K562 (cell line): ENCODE results near the gene DOCK3. TPM values are rescaled to one million over a fixed set of nuclear protein-coding genes. Genes with fewer than 3 reads are reported as not detected.

Source experiments
- ATAC-seq: fragments of 200-7000 bp; cut with Tn5 transposase; 3 replicates; pipeline ENCODE4 v1.9.1; 2020; ENCODE audit warnings: moderate library complexity
- BruUV-seq: library from RNA; stranded (reverse); fragments of 400-500 nt; replicated peaks from 2 replicates; lab custom pipeline; 2021; lab: Mats Ljungman, UMichigan
- CTCF ChIA-PET: fragments of 300-600 bp; formaldehyde crosslinking; extraction: SDS; loops from one replicate; lab custom pipeline; 2021; ENCODE audit warnings: low intra/inter-chr PET ratio; lab: Yijun Ruan, JAX
- POLR2A ChIA-PET: fragments of 300-600, 350-650 bp; sonication (Branson Sonifier 250); formaldehyde crosslinking; extraction: SDS; loops from one replicate; lab custom pipeline; 2021; ENCODE audit warnings: antibody characterized with exemption, inconsistent platforms; lab: Yijun Ruan, JAX
- DNase-seq, 4 experiments: peaks; one replicate each; pipeline versions ENCODE4 v3.0.0 to v3.0.0-alpha.2; 2011 to 2018; ENCODE audit warnings: low spot score in 3 of 4, mixed read lengths in 3 of 4; ENCODE audit errors: extremely low read depth in 1 of 4
- FAIRE-seq: peaks from 2 replicates; lab custom pipeline; 2011; peaks lifted over from hg19 to GRCh38; lab: Jason Lieb, UNC
- H2AFZ ChIP-seq: 2 replicates; pipeline ENCODE4 v1.6.0; 2011; ENCODE audit warnings: low read depth, low read length, control low read depth, inconsistent platforms
- H3K27ac ChIP-seq: fragments of 200-600 bp; 3 replicates; pipeline ENCODE4 v1.8.0; 2011; ENCODE audit warnings: low read depth, mild to moderate bottlenecking, control low read depth, inconsistent platforms, low read length, moderate library complexity, mixed read lengths; ENCODE audit errors: extremely low read depth
- H3K27me3 ChIP-seq, 2 experiments: fragments of 300-600 bp in 1 of 2; 2 replicates in 1 of 2; 3 replicates in 1 of 2; pipeline versions ENCODE4 v1.6.0 to v1.8.0; 2011; ENCODE audit warnings: inconsistent platforms in 2 of 2, low read length in 2 of 2, mild to moderate bottlenecking in 1 of 2, mixed read lengths in 1 of 2, moderate library complexity in 1 of 2; ENCODE audit not compliant: control insufficient read depth in 2 of 2, insufficient read depth in 2 of 2
- H3K36me3 ChIP-seq: fragments of 300-600 bp; 3 replicates; pipeline ENCODE4 v1.8.0; 2011; ENCODE audit warnings: mild to moderate bottlenecking, low read length, inconsistent platforms; ENCODE audit not compliant: control insufficient read depth, insufficient read depth
- H3K4me1 ChIP-seq, 2 experiments: fragments of 200-600 bp in 1 of 2; replicated peaks in 1 of 2; 2 replicates in 1 of 2; 3 replicates in 1 of 2; pipeline versions ENCODE4 v1.5.1 to v1.8.0; 2011; ENCODE audit warnings: inconsistent platforms in 2 of 2, low read length in 2 of 2, mild to moderate bottlenecking in 1 of 2, mixed read lengths in 1 of 2, moderate library complexity in 1 of 2; ENCODE audit not compliant: control insufficient read depth in 2 of 2, insufficient read depth in 2 of 2
- H3K4me2 ChIP-seq: 2 replicates; pipeline ENCODE4 v1.6.1; 2011; ENCODE audit warnings: low read length, control low read depth, inconsistent platforms, mixed read lengths; ENCODE audit not compliant: insufficient read depth
- H3K4me3 ChIP-seq: fragments of 200-600 bp; sonication (generic), shearing (Covaris generic); 2 replicates; pipeline ENCODE4 v1.5.1; 2016; ENCODE audit warnings: control low read depth, inconsistent platforms
- H3K79me2 ChIP-seq: fragments of 200-600 bp; 3 replicates; pipeline ENCODE4 v1.8.0; 2011; ENCODE audit warnings: low read length, inconsistent platforms; ENCODE audit not compliant: control insufficient read depth, insufficient read depth
- H3K9ac ChIP-seq, 2 experiments: 2 replicates each; pipeline versions ENCODE4 v1.6.0 to v1.6.1; 2011; ENCODE audit warnings: low read depth in 2 of 2, low read length in 2 of 2, control low read depth in 1 of 2, inconsistent platforms in 1 of 2, mild to moderate bottlenecking in 1 of 2, mixed read lengths in 1 of 2; ENCODE audit not compliant: insufficient read depth in 1 of 2
- H3K9me1 ChIP-seq: one replicate; pipeline ENCODE4 v1.6.0; 2011; ENCODE audit warnings: inconsistent platforms, mild to moderate bottlenecking, low read length, moderate library complexity; ENCODE audit not compliant: control insufficient read depth, insufficient read depth
- H3K9me3 ChIP-seq: replicated peaks from 2 replicates; pipeline ENCODE4 v1.5.1; 2011; ENCODE audit warnings: low read depth, low read length, inconsistent platforms; ENCODE audit not compliant: control insufficient read depth, insufficient read depth
- H4K20me1 ChIP-seq: replicated peaks from 2 replicates; pipeline ENCODE4 v1.6.1; 2011; ENCODE audit warnings: low read length, inconsistent platforms, mixed read lengths; ENCODE audit not compliant: control insufficient read depth, insufficient read depth
- CHD1 ChIP-seq: fragments of 200-600 bp; sonication (generic); IDR thresholded peaks from one replicate; pipeline ENCODE4 v1.6.1; 2012; ENCODE audit warnings: mild to moderate bottlenecking, moderate library complexity, low read length, inconsistent platforms
- CREBBP ChIP-seq: IDR thresholded peaks from one replicate; pipeline ENCODE4 v1.6.1; 2012; ENCODE audit warnings: low read depth, mild to moderate bottlenecking, control low read depth, inconsistent platforms, low read length
- FOXM1 ChIP-seq, 2 experiments: fragments of 450-650 bp in 1 of 2; sonication (generic) in 1 of 2; formaldehyde crosslinking in 1 of 2; IDR thresholded peaks; 2 replicates each; pipeline versions ENCODE4 v1.6.1 to v1.9.0; 2017 to 2022; ENCODE audit warnings: low read depth in 2 of 2, mild to moderate bottlenecking in 2 of 2, missing genetic modification reagents in 1 of 2, moderate library complexity in 1 of 2
- HNRNPL ChIP-seq: fragments of 200-400 bp; formaldehyde crosslinking; IDR thresholded peaks from 2 replicates; pipeline ENCODE4 v1.6.1; 2017; ENCODE audit warnings: low read depth, mild to moderate bottlenecking, low read length
- RAD51 ChIP-seq: fragments of 450-650 bp; IDR thresholded peaks from 2 replicates; pipeline ENCODE4 v1.7.1; 2016; ENCODE audit warnings: low read depth, mild to moderate bottlenecking, borderline replicate concordance
- SRSF3 ChIP-seq: fragments of 200-400 bp; formaldehyde crosslinking; IDR thresholded peaks from 2 replicates; pipeline ENCODE4 v1.6.1; 2016; ENCODE audit warnings: mild to moderate bottlenecking, low read length, moderate library complexity; ENCODE audit not compliant: insufficient read depth
- SRSF7 ChIP-seq: fragments of 200-400 bp; formaldehyde crosslinking; optimal IDR thresholded peaks from 2 replicates; pipeline ENCODE3; 2017; ENCODE audit warnings: mild to moderate bottlenecking, low read depth, low read length
- ZBTB17 ChIP-seq: fragments of 450-650 bp; formaldehyde crosslinking; IDR thresholded peaks from 2 replicates; pipeline ENCODE4 v1.4.0; 2020; ENCODE audit warnings: mild to moderate bottlenecking
- ZNF143 ChIP-seq: sonication (generic); formaldehyde crosslinking; IDR thresholded peaks from 2 replicates; pipeline ENCODE4 v1.9.0; 2022; ENCODE audit warnings: mild to moderate bottlenecking, missing genetic modification reagents
- ZNF165 ChIP-seq: fragments of 250-450 bp; sonication (Bioruptor Pico); IDR thresholded peaks from 2 replicates; pipeline ENCODE4 v1.4.0; 2020; ENCODE audit warnings: borderline replicate concordance
- ZSCAN32 ChIP-seq: fragments of 450-650 bp; formaldehyde crosslinking; IDR thresholded peaks from 2 replicates; pipeline ENCODE4 v1.4.0; 2020; ENCODE audit warnings: mild to moderate bottlenecking, moderate library complexity
- WGBS: fragments of 100-300 bp; shearing (Covaris generic); methylation state at CpG from one replicate; pipeline ENCODE4 v1.1.6; 2016; ENCODE audit warnings: low coverage, mixed read lengths; ENCODE audit not compliant: insufficient coverage; ENCODE audit errors: missing lambda C conversion rate; 5-methylcytosine and 5-hydroxymethylcytosine counted together
- in situ Hi-C: fragments of 300-500 bp; cut with MboI; formaldehyde crosslinking; loops from 4 replicates; pipeline ENCODE4 v1.15.0; 2018; ENCODE audit warnings: inconsistent platforms, mixed read lengths
- intact Hi-C: fragments of 100-400 bp; cut with micrococcal nuclease; formaldehyde crosslinking; loops from 2 replicates; pipeline ENCODE4 v1.14.2; 2022
- polyA plus RNA-seq, 8 experiments: library from polyadenylated mRNA; depleted of rRNA in 4 of 8; stranded (reverse) in 5 of 8; unstranded in 3 of 8; fragments of >200 nt; fragmentation: Nextera tagmentation in 2 of 8; fragmentation: Illumina TruSeq in 1 of 8; extraction: Ambion mirVana in 2 of 8; extraction: Trizol in 1 of 8; gene quantifications; 2 replicates each; pipeline versions ENCODE4 v1.2.1 to v1.2.3, GENCODE V29; 2011 to 2014; ENCODE audit warnings: inconsistent platforms in 1 of 8, missing spikeins in 1 of 8
- total RNA-seq, 7 experiments: library from RNA; depleted of rRNA in 6 of 7; stranded (reverse); fragments of >200 nt in 6 of 7; fragmentation: Illumina TruSeq in 2 of 7; extraction: Trizol in 2 of 7; gene quantifications; 2 replicates each; pipeline versions ENCODE4 v1.2.1 to v1.2.3, GENCODE V29; 2011 to 2021; ENCODE audit warnings: low replicate concordance in 1 of 7
- TF ChIP-seq, protein P1 (sequence below): fragments of 450-650 bp; IDR thresholded peaks from 2 replicates; pipeline ENCODE4 v1.6.1; 2017; ENCODE audit warnings: antibody characterized with exemption, mild to moderate bottlenecking

DOCK3 gene
- total and polyA plus RNA-seq, 9 of the 15 experiments (the other 6 are each of a cell fraction or from before 2014, with no cell fraction given) = under 0.01 to 0.03 (median 0.01) TPM; not detected in 4

- ChIA-PET CTCF (no interaction called here), POLR2A (interaction anchor here (0.6 to 1.3 kb wide), 3 partner anchors 9 to 19 kb away, joined by 3 to 5 read pairs (median 4); no protein-coding TSS in a partner anchor)
- peaks cover 18% of the 10 kb centered on the region for H3K79me2 ChIP-seq
- TF ChIP-seq ZNF143 (CRISPR knock-in tag) (no peak), CREBBP (no peak), ZBTB17 (CRISPR knock-in tag) (no peak), SRSF3 (no peak), SRSF7 (no peak), RAD51 (no peak), FOXM1 (IDR thresholded peaks at IDR 0.05; ENCODE audit: low read depth) (no peak), FOXM1 (CRISPR knock-in tag; IDR thresholded peaks at IDR 0.05; ENCODE audit: low read depth) (no peak), CHD1 (no peak), ZNF165 (CRISPR knock-in tag) (no peak), HNRNPL (no peak), ZSCAN32 (no peak)
- TF ChIP-seq, protein P1, sequence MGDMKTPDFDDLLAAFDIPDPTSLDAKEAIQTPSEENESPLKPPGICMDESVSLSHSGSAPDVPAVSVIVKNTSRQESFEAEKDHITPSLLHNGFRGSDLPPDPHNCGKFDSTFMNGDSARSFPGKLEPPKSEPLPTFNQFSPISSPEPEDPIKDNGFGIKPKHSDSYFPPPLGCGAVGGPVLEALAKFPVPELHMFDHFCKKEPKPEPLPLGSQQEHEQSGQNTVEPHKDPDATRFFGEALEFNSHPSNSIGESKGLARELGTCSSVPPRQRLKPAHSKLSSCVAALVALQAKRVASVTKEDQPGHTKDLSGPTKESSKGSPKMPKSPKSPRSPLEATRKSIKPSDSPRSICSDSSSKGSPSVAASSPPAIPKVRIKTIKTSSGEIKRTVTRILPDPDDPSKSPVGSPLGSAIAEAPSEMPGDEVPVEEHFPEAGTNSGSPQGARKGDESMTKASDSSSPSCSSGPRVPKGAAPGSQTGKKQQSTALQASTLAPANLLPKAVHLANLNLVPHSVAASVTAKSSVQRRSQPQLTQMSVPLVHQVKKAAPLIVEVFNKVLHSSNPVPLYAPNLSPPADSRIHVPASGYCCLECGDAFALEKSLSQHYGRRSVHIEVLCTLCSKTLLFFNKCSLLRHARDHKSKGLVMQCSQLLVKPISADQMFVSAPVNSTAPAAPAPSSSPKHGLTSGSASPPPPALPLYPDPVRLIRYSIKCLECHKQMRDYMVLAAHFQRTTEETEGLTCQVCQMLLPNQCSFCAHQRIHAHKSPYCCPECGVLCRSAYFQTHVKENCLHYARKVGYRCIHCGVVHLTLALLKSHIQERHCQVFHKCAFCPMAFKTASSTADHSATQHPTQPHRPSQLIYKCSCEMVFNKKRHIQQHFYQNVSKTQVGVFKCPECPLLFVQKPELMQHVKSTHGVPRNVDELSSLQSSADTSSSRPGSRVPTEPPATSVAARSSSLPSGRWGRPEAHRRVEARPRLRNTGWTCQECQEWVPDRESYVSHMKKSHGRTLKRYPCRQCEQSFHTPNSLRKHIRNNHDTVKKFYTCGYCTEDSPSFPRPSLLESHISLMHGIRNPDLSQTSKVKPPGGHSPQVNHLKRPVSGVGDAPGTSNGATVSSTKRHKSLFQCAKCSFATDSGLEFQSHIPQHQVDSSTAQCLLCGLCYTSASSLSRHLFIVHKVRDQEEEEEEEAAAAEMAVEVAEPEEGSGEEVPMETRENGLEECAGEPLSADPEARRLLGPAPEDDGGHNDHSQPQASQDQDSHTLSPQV = no peak
- no peaks in the 10 kb centered on the region for H3K36me3 ChIP-seq
- ATAC-seq = no peak
- H3K9ac ChIP-seq = no peak overlapping the region
- no peak overlapping the region for H3K4me3 ChIP-seq
- H3K27me3 ChIP-seq = peaks cover 3 to 28% of the 10 kb centered on the region in 2 experiments; a peak in 4 of 5 replicates
- in situ Hi-C loops (no loop called here), intact Hi-C loops (loop anchor here (10.0 kb wide), 1 partner anchor 766 kb away; the partner anchor contains the start of genes CISH and MAPKAPK3)
- DNase-seq = no peak
- no peaks in the 10 kb centered on the region for H4K20me1 ChIP-seq
- no TSS peak for BruUV-seq
- H3K9me1 ChIP-seq = no peaks in the 10 kb centered on the region
- H3K4me2 ChIP-seq = no peak overlapping the region
- WGBS = 35% methylated on average over 8 of the region's 15 CpGs
- no peak overlapping the region for H2AFZ ChIP-seq
- H3K4me1 ChIP-seq = peaks cover 0 to 4% of the 10 kb centered on the region in 2 experiments; a peak in 3 of 5 replicates
- H3K27ac ChIP-seq = no peak overlapping the region
- no peaks in the 10 kb centered on the region for H3K9me3 ChIP-seq
- no peak for FAIRE-seq
Observed at GRCh38 chr3:51380601-51381332, 706.0 kb downstream of the DOCK3 start.
